Measurements from ENCODE around the gene TERT.
"Not testable (repeated sequence)": the region's sequence is repeated elsewhere in the genome, so short reads cannot be mapped to it uniquely, and the experiment has no call there.

TERT gene

DNA sequence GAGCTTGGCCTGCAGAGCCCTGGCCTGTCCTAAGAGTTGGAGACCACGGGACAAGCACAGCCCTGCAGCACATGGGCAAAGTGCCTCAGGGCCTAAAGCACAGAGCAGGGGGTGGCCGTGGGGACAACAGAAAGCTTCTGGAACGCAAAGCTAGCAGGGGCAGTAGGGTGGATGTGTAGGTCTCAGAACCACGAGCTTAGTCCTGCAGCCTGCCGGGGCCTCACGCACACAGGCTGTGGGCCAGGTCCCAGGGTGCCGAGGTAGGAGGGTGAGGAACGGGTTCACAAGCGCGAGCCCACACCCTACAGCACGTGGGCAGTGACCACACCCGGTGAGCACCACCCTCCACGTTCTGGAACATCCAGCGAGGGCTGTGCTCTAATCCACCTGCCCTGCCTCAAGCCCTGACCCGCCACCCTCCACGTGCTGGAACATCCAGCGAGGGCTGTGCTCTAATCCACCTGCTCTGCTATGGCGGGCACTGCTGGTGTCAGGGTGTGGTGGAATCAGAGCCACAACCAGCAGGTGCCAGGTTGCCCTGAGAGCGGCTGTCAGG is 40.8 kb upstream of the TERT start:
- peaks cover 60% of the 10 kb centered on the region for H3K36me3 Mint-ChIP-seq (ENCODE audit: low read depth)

DNA sequence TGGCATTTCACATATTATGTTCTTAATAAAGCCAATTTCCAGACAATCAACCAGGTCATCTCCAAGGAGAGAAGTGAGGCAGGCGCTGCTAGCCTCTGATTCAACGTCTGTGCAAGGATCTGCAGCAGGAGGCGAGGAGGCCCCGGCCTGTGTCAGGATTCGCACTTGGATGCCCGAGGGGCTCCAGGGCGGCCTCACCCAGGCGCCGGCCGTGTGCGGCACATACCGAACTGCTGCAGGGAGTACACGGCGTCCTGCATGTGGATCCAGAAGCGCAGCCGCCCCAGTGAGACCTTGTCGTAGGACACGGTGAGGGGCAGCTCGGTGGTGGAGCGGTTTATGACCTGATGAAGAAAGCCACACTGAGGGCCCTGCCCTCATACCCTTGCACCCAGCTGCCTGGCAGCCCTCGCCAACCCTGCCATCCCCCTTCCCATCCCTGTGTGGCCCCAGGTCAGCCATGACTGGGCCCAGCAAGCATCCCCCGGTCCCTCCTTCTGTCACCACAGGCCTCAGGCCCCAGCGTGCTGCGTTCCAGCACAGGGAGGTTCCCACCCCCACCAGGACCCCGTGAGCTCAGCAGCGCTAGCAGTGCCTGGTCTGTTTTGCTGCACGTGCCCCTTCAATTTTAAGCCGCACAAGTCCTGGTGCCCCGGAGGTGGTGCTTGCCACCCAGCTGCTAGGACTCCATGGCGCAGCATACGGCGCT is 40.1 kb upstream of the TERT start:
- Mint-ChIP-seq H3K4me3 (no peak overlapping the region), H3K27me3 (no peaks in the 10 kb centered on the region), H3K36me3 (ENCODE audit: low read depth) (peaks cover 54% of the 10 kb centered on the region), H3K9me3 (no peaks in the 10 kb centered on the region), H3K4me1 (ENCODE audit: low read depth) (no peaks in the 10 kb centered on the region), H3K27ac (no peak overlapping the region)

More for the DNA sequence above, 40.8 kb upstream of the TERT start:
- Mint-ChIP-seq H3K9me3 (no peaks in the 10 kb centered on the region), H3K4me1 (ENCODE audit: low read depth) (no peaks in the 10 kb centered on the region), H3K27ac (no peak overlapping the region), H3K27me3 (no peaks in the 10 kb centered on the region), H3K4me3 (no peak overlapping the region)

DNA sequence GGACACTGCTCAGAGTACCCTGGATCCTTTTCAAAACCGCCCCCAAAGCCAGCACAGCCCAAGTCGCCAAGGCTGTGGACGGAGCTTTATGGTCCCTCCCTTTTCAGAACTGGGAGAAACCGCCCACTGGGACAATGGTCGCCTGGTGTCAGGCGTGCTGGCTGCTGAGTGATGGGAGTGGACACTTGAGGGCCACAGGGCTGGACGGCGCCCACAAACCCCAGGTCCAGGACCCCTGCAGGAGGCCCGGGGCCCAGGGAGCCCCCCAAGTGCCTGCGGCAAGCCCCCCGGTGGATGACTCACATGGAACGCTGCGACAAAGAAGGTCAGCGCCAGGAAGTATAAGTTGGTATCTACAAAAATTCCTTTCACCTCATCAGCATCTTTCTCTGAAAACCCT is 39.1 kb upstream of the TERT start:
- Mint-ChIP-seq H3K27ac (no peak overlapping the region), H3K4me1 (ENCODE audit: low read depth) (no peaks in the 10 kb centered on the region), H3K36me3 (ENCODE audit: low read depth) (peaks cover 53% of the 10 kb centered on the region), H3K27me3 (no peaks in the 10 kb centered on the region), H3K4me3 (no peak overlapping the region), H3K9me3 (no peaks in the 10 kb centered on the region)

DNA sequence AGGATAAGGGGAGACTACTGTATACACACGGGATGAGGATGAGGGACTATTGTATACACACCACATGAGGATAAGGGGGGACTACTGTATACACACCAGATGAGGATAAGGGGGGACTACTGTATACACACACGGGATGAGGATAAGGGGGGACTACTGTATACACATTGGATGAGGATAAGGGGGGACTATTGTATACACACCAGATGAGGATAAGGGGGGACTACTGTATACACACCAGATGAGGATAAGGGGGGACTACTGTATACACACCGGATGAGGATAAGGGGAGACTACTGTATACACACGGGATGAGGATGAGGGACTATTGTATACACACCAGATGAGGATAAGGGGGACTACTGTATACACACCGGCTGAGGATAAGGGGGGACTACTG is 38.4 kb upstream of the TERT start:
- not testable (repeated sequence) for H3K4me3 Mint-ChIP-seq; H3K27ac Mint-ChIP-seq; H3K9me3 Mint-ChIP-seq; H3K27me3 Mint-ChIP-seq; H3K4me1 Mint-ChIP-seq (ENCODE audit: low read depth)
- H3K36me3 Mint-ChIP-seq (ENCODE audit: low read depth): peaks cover 53% of the 10 kb centered on the region

DNA sequence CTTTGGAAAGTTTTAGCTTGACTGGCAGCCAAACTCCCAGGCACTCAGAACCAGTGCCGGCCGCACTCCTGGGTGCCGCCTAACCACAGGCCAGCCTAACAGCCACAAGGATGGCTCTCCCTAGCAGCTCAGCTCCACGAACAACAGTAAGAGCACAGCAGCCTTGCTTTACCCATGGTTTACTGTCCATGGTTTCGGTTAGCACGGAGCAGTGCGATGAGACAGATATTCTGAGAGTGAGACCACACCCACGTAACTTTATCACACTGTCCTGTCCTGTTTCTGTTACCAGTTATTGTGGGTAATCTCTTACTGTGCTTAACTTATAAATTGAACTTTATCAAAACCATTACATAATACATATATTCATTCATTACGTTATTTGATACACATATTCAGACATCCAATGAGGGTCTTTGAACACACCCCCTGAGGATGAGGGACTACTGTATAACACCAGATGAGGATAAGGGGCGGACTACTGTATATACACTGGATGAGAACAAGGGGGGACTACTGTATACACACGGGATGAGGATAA is 37.7 kb upstream of the TERT start:
- Mint-ChIP-seq H3K4me1 (ENCODE audit: low read depth) (no peaks in the 10 kb centered on the region), H3K27me3 (no peaks in the 10 kb centered on the region), H3K36me3 (ENCODE audit: low read depth) (peaks cover 49% of the 10 kb centered on the region), H3K4me3 (no peak overlapping the region), H3K9me3 (no peaks in the 10 kb centered on the region), H3K27ac (no peak overlapping the region)

DNA sequence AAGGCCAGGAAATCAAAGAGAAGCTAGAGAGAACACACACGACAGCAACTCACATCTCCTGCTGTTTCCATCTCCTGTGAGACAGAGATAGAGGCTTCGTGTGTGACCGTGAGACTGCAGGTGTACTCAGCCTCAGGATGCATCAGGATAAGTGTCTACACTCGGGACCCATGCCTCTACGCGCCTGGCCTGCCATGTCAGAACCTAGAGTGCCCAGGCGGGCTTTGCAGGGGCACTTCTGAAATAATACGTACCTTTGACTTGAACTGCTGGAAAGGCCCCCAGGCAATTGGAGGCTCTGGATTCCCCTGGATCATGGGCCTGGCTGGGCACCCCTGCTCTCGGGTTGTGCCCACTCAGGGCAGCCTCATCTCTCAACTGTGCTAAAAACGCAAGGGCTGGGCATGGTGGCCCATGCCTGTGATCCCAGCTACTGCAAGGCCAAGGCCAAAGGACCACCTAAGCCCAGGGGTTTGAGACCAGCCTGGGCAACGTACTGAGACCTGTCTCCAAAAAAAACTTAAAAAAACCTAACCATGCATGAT is 37.1 kb upstream of the TERT start:
- Mint-ChIP-seq H3K27ac (no peak overlapping the region), H3K4me3 (no peak overlapping the region), H3K9me3 (no peaks in the 10 kb centered on the region), H3K27me3 (no peaks in the 10 kb centered on the region), H3K36me3 (ENCODE audit: low read depth) (peaks cover 43% of the 10 kb centered on the region), H3K4me1 (ENCODE audit: low read depth) (no peaks in the 10 kb centered on the region)

DNA sequence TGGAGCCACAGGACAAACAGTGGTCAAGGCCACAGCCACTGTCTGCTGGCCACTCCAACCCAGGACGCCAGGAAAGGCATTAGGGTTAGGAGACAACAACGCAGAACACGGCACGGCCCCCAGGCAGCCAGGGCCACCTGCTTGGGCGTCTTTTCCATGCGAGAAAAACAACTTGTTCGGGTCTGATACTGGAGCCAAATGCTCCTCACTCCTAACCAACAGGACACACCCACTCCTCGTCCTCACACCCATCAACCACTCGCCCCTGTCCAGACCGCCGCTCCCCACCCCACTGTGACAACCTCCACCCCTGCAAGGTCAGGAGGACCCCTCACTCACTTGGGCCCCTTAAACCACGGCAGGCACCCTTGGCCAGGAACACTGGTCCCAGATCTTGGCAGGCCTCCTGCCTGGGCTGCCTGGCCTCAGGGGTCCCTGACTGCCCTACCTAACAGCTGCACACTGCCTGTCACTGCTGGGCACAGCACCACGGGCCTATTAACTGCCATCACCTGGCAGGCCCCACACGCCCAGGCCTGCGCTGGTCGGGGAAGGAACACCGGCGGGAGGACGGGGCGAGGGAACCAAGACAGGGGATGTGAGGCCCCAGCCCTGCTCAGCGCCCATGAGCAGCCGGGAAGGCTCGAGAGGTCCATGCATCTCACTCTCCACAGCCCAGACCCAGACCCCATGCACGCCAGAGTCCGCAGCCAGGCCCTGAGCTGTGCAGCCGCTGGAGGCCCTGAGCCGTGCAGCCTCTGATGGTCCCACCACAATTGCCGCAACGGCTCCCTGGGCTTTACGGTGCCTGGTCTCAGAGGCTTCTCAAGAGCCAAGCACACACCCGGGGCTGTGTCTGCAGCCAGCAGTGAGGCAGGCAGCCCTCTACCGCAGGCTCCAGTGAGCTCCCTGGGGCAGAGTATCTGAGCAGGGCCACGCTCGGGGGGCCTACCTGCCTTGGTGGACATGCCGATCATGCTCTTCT is 36.3 kb upstream of the TERT start:
- H3K27ac Mint-ChIP-seq: no peak overlapping the region

DNA sequence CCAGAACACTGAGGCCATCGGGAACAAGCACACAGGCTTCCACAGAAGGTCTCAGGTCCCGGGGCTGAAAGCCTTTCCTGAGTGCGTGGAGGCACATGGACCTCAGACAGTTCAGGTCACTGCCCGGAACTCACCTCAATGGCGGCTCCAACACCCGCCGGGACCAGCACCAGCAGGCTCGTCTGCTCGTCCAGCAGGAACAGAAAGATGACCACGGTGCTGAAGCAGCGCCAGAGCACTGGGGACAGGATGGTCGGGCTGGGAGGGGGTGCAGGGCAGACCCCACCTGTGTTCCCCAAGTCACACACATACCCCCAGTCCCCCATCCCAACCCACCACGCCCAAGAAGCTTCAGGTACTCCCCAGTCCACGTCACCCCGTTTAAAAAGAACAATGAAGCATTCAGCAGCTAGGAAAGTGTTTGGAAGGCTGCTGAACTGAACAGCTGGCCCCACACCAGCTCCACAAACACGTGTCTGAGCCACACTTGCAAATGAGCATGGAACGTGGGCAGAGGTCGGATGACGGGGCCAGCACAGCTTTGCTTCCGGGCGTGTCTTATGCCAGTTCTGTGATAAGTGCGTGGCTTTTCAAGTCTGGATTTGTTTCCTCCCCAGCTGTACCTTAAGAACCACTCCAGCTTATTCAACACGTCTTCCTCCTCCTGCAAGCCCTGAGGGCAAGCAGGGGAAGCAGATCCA is 35.4 kb upstream of the TERT start:
- Mint-ChIP-seq H3K27me3 (no peaks in the 10 kb centered on the region), H3K27ac (no peak overlapping the region), H3K4me3 (no peak overlapping the region), H3K4me1 (ENCODE audit: low read depth) (no peaks in the 10 kb centered on the region), H3K9me3 (no peaks in the 10 kb centered on the region), H3K36me3 (ENCODE audit: low read depth) (peaks cover 40% of the 10 kb centered on the region)

More for the DNA sequence above, 36.3 kb upstream of the TERT start:
- no peaks in the 10 kb centered on the region for H3K27me3 Mint-ChIP-seq
- H3K9me3 Mint-ChIP-seq: no peaks in the 10 kb centered on the region
- no peak overlapping the region for H3K4me3 Mint-ChIP-seq
- H3K36me3 Mint-ChIP-seq (ENCODE audit: low read depth): peaks cover 40% of the 10 kb centered on the region
- H3K4me1 Mint-ChIP-seq (ENCODE audit: low read depth): no peaks in the 10 kb centered on the region

DNA sequence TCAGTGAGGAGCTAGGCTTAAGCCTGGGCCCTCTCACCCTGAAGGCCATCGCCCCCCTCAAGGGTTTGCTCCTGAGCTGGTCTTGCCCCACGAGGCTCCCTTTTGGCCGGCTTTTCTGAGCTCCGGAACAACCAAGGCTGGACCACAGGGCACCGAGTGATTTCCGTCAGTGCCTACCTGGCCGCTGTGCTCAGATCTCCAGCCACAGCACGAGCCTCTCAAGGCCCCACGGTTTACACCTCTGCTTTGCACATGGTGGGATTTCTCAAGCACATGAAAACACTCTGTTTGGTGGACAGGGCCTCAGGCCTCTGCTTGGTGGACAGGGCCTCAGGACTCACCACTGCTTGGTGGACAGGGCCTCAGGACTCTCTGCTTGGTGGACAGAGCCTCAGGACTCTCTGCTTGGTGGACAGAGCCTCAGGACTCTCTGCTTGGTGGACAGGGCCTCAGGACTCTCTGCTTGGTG is 34.3 kb upstream of the TERT start:
- Mint-ChIP-seq H3K4me1 (ENCODE audit: low read depth) (no peaks in the 10 kb centered on the region), H3K27me3 (no peaks in the 10 kb centered on the region), H3K27ac (no peak overlapping the region), H3K36me3 (ENCODE audit: low read depth) (peaks cover 37% of the 10 kb centered on the region), H3K9me3 (no peaks in the 10 kb centered on the region), H3K4me3 (no peak overlapping the region)

DNA sequence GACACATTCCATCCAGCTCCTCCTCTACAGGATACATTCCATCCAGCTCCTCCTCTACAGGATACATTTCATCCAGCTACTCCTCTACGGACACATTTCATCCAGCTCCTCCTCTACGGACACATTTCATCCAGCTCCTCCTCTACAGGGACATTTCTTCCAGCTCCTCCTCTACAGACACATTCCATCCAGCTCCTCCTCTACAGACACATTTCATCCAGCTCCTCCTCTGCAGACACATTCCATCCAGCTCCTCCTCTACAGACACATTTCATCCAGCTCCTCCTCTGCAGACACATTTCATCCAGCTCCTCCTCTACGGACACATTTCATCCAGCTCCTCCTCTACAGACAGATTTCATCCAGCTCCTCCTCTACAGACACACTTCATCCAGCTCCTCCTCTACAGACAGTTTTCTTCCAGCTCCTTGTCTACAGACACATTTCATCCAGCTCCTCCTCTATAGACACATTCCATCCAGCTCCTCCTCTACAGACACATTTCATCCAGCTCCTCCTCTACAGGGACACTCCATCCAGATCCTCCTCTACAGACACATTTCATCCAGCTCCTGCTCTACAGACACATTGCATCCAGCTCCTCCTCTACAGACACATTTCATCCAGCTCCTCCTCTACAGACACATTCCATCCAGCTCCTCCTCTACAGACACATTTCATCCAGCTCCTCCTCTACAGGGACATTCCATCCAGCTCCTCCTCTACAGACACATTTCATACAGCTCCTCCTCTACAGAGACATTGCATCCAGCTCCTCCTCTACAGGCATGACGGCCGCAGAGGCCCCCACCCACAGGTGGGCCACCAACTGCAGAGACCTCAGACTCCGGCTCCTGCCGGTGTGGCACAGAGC is 33.6 kb upstream of the TERT start:
- H3K4me1 Mint-ChIP-seq (ENCODE audit: low read depth); H3K27me3 Mint-ChIP-seq; H3K4me3 Mint-ChIP-seq; H3K9me3 Mint-ChIP-seq; H3K27ac Mint-ChIP-seq: not testable (repeated sequence)
- peaks cover 40% of the 10 kb centered on the region for H3K36me3 Mint-ChIP-seq (ENCODE audit: low read depth)

DNA sequence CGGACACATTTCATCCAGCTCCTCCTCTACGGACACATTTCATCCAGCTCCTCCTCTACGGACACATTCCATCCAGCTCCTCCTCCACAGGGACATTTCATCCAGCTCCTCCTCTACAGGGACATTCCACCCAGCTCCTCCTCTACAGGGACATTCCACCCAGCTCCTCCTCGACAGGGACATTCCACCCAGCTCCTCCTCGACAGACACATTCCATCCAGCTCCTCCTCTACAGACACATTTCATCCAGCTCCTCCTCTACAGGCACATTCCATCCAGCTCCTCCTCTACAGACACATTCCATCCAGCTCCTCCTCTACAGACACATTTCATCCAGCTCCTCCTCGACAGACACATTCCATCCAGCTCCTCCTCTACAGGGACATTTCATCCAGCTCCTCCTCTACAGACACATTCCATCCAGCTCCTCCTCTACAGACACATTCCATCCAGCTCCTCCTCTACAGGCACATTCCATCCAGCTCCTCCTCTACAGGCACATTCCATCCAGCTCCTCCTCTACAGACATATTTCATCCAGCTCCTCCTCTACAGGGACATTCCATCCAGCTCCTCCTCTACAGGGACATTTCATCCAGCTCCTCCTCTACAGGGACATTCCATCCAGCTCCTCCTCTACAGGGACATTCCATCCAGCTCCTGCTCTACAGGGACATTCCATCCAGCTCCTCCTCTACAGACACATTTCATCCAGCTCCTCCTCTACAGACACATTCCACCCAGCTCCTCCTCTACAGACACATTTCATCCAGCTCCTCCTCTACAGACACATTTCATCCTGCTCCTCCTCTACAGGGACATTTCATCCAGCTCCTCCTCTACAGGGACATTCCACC is 32.3 kb upstream of the TERT start:
- H3K27ac Mint-ChIP-seq; H3K27me3 Mint-ChIP-seq; H3K9me3 Mint-ChIP-seq; H3K4me3 Mint-ChIP-seq; H3K4me1 Mint-ChIP-seq (ENCODE audit: low read depth): not testable (repeated sequence)
- peaks cover 31% of the 10 kb centered on the region for H3K36me3 Mint-ChIP-seq (ENCODE audit: low read depth)

DNA sequence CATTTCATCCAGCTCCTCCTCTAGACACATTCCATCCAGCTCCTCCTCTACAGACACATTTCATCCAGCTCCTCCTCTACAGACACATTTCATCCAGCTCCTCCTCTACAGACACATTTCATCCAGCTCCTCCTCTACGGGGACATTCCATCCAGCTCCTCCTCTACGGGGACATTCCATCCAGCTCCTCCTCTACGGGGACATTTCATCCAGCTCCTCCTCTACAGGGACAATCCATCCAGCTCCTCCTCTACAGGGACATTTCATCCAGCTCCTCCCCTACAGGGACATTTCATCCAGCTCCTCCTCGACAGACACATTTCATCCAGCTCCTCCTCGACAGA is 31.6 kb upstream of the TERT start:
- H3K4me3 Mint-ChIP-seq; H3K9me3 Mint-ChIP-seq; H3K27me3 Mint-ChIP-seq; H3K4me1 Mint-ChIP-seq (ENCODE audit: low read depth): not testable (repeated sequence)
- Mint-ChIP-seq H3K36me3 (ENCODE audit: low read depth) (peaks cover 27% of the 10 kb centered on the region), H3K27ac (peak overlapping the region; percentile 71)
